ENCODE results near the gene SHKBP1.
A peak's percentile ranks its signal among the peaks of the same experiment; 100 is the strongest.

Gene SHKBP1

GRCh38 chr19:40601134-40601974, 24.7 kb downstream of the SHKBP1 start, which contains the start of gene LTBP4:
Gene LTBP4, plus strand, starts transcription at chr19:40601369. Its CDS starts 19 bp downstream, at chr19:40601388.
- DNase-seq = peak; percentile 61

- peak; percentile 61 for DNase-seq
Measured at GRCh38 chr19:40603071-40603388, 26.4 kb downstream of the SHKBP1 start.

- peak; percentile 99 for DNase-seq
Measured at GRCh38 chr19:40603389-40604170, 26.9 kb downstream of the SHKBP1 start.

- DNase-seq = no peak
Measured at GRCh38 chr19:40604171-40604646, 27.5 kb downstream of the SHKBP1 start.

- DNase-seq = peak; percentile 42
Measured at GRCh38 chr19:40604647-40605215, 28.1 kb downstream of the SHKBP1 start.

- peak; percentile 86 for DNase-seq
Measured at GRCh38 chr19:40605216-40605971, 28.7 kb downstream of the SHKBP1 start.

GRCh38 chr19:40607311-40608239, 30.9 kb downstream of the SHKBP1 start:
- DNase-seq = peak; percentile 50

GRCh38 chr19:40608240-40608621, 31.6 kb downstream of the SHKBP1 start:
- DNase-seq = no peak

- DNase-seq = no peak
Measured at GRCh38 chr19:40608957-40609356, 32.3 kb downstream of the SHKBP1 start.

GRCh38 chr19:40609561-40610395, 33.1 kb downstream of the SHKBP1 start:
- DNase-seq = peak; percentile 97

GRCh38 chr19:40610396-40611064, 33.9 kb downstream of the SHKBP1 start:
- DNase-seq = peak; percentile 59

- peak; percentile 52 for DNase-seq
Measured at GRCh38 chr19:40611096-40611495, 34.4 kb downstream of the SHKBP1 start.

- no peak for DNase-seq
Measured at GRCh38 chr19:40611900-40612698, 35.4 kb downstream of the SHKBP1 start.

- peak; percentile 78 for DNase-seq
Measured at GRCh38 chr19:40612831-40613689, 36.4 kb downstream of the SHKBP1 start.

GRCh38 chr19:40613690-40614621, 37.3 kb downstream of the SHKBP1 start:
- peak; percentile 93 for DNase-seq

- peak; percentile 94 for DNase-seq
Measured at GRCh38 chr19:40614622-40615411, 38.1 kb downstream of the SHKBP1 start.
